RPMI7951 (cell line): ENCODE results near the gene CAD. TPM values are rescaled to one million over a fixed set of nuclear protein-coding genes. Genes with fewer than 3 reads are reported as not detected.
A peak's percentile ranks its signal among the peaks of the same experiment; 100 is the strongest.

Experiments
- DNase-seq: peaks from one replicate; pipeline ENCODE4 v3.0.0-alpha.2; 2012; ENCODE audit warnings: low read depth
- total RNA-seq: library from RNA; depleted of rRNA; stranded (reverse); fragments of >200 nt; shearing (Covaris generic); gene quantifications from 2 replicates; pipeline ENCODE4 v1.2.3, GENCODE V29; 2014

The CAD gene
- total RNA-seq, 1 experiment from 2014 or later: 32.7 TPM

- no peak for DNase-seq
These were observed 18.5 kb upstream of the CAD start for GRCh38 chr2:27198627-27199026.

GRCh38 chr2:27199241-27199640, 17.9 kb upstream of the CAD start:
- DNase-seq: no peak

GRCh38 chr2:27201675-27202074, 15.5 kb upstream of the CAD start:
- no peak for DNase-seq

GRCh38 chr2:27202854-27203253, 14.3 kb upstream of the CAD start:
- DNase-seq: no peak

DNA sequence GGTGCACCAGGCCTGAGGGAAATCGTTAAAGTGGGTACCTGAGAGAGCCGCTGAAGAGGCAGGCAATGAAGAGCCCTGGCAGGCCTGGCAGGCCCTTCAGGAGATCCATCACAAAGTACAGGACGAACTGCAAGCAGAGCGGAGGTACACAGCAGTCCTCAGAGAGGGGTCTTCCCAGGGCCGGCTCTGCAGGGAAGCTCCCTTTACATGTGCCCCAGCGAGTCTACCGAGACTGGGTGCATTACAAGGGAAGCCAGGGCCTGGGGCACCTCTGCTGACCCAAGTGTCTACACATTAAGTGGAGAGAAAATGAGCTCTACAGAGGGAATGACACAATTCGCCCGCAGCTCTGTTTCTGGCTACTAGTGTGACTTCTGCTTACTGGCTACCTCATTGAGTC, 13.4 kb upstream of the CAD start:
- DNase-seq: no peak

DNA sequence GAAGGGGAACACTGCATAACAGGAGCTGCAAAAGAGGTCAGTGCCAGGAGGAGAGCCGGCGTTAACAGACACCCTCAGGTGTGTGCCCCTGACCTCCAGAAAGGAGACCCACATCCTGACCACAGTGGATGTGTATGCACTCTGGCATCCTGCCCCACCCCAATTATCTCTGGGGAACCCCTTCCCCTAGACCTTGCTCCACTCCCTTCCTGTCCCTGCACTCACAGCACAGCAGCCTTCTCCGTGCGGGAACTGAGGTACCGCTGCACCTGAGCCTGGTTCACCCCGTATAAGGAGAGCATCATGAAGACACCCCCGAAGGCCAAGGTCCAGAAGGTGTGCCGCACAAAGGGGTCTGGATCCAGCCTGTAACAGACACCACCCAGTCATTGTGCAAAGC, 12.6 kb upstream of the CAD start:
- DNase-seq: no peak

DNA sequence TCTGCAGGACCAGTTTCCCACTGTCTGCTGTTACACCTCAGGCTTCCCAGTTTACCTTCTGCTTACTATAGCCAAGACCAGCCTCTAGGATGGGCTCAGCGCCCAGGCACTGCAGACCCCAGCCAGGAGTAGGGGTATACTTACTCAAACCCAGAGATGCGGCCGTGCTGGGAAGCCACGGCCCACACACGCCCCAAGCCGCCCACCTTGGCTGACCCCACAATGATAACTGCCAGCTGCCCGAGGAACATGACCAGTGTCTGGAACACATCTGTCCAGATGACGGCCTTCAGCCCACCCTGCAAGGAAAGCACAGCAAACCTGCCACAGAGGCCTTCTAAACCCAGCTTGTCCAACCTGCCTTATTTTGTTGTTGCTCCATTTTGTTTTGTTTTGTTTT, 12.0 kb upstream of the CAD start:
- DNase-seq: no peak

GRCh38 chr2:27206346-27206745, 10.8 kb upstream of the CAD start:
- no peak for DNase-seq

DNA sequence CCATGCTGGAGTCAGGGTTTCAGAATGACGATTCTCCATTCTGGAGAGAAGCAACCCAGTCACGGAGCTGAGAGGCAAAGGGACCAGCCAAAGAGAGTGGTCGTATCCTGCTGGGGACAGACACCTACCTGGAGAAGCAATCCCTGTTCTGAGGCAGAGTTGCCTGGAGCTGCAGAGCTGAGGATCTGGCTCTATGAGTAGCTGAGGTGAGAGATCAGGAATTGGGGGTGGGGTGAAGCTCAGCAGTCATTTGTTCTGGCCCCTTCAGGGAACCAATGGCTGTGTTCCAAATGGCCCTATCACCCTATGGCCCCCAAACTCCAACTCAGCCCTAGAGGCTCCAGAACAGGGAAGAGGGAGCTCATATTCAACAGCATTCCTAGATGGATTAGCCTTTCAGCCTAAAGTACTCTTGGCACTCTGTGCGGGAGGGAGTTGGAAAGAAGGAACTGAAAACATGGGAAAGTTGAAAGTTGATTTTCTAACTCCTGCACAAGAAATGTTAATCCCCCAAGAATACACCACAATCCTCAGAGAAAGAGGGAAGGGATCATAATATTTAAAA, 8.6 kb upstream of the CAD start:
- DNase-seq: no peak

GRCh38 chr2:27209621-27210401, 7.4 kb upstream of the CAD start:
- no peak for DNase-seq

GRCh38 chr2:27211241-27211942, 5.8 kb upstream of the CAD start:
- no peak for DNase-seq

DNA sequence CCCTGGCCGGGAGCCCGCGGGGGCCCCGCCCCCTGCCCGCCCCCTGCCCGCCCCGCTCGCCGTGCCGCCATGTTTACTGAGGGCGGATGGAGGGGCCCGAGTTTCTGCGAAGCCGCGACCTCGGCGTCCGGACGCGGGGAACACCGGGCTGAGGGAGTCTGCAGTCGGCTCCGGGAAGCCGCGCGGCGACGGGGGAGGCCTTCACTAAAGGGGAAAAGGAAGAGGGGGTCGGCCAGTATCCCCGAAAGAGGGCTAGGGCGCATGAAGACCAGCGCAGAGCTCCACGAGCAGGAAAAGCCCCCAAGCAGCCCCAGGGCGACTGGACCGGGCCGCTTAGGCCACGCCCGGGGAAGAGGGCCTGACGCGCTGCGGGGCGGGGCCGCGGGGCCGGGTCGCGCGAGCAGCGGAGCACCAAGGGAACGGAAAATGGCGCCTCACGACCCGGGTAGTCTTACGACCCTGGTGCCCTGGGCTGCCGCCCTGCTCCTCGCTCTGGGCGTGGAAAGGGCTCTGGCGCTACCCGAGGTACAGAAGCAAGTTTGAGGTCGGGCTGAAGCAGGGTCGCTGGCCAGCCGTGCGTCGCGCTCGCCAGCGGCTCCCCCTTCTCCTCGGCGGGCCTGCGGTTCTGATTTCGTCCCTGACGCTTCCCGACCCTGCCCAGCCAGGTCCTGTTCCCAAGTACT, 5.1 kb upstream of the CAD start, which contains the start of the genes ATRAID and SLC5A6:
TSS of gene ATRAID (plus strand) at position 99 of the 683 bp plus-strand sequence. CDS start at position 427, 328 bp downstream.
TSS of gene SLC5A6 (minus strand) at position 326 of the 683 bp plus-strand sequence. CDS start 4,618 bp downstream, outside the sequence.
- DNase-seq: peak; percentile 87

GRCh38 chr2:27212626-27213471, 4.3 kb upstream of the CAD start:
- DNase-seq: peak; percentile 14

DNA sequence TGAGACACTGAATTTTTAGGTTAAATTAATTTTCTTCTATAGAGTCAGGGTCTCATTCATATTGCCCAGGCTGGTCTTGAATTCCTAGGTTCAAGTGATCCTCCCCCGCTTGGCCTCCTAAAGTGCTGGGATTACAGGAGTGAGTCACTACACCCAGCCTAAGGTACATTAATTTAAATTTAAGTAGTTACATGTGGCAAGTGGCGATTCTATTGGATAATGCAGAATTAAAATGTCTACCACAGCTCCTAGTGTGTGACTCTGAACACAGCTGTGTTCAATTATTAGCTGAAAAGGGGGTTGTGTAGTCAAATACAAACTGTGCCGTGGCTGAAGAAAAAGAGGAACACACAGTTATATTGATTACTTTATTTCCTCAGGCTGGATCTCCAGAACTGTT, 2.2 kb upstream of the CAD start:
- DNase-seq: peak; percentile 5

GRCh38 chr2:27216416-27217137, 592 bp upstream of the CAD start:
- DNase-seq: no peak

GRCh38 chr2:27218614-27219013, 1.4 kb downstream of the CAD start:
- no peak for DNase-seq

GRCh38 chr2:27219091-27219490, 1.9 kb downstream of the CAD start:
- DNase-seq: no peak

DNA sequence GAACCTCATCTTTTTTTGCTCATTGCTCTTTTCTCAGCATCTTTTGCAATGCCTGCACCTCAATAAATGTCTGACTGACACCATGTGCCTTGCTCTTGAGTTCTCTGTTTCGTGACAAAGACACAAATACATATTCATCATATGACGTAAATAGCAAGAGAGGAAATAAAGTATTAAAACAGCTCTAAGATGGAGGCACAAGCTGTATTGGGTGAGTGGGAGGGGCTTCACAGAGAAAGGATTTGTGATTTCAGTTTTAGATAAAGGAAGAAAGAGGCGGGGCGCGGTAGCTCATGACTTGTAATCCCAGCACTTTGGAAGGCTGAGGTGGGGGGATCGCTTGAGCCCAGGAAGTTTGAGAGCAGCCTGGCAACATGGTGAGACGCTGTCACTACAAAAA, 2.9 kb downstream of the CAD start:
- DNase-seq: no peak

DNA sequence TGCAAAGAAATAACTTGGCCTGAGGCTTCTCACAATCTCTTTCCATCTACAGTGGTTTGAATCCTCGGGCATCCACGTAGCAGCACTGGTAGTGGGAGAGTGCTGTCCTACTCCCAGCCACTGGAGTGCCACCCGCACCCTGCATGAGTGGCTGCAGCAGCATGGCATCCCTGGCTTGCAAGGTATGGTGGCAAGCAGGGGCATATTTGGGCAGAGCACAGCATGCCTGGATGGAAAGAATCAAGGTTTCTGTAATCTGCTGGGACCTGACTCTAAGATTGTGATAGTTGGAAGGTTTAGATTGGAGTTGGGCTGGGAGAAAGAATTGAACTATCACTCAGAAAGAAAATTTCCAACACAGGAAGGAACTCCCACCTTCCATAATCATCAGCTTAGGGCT, 4.0 kb downstream of the CAD start:
- no peak for DNase-seq

- DNase-seq: no peak
These were observed 5.2 kb downstream of the CAD start for GRCh38 chr2:27222407-27222806.

DNA sequence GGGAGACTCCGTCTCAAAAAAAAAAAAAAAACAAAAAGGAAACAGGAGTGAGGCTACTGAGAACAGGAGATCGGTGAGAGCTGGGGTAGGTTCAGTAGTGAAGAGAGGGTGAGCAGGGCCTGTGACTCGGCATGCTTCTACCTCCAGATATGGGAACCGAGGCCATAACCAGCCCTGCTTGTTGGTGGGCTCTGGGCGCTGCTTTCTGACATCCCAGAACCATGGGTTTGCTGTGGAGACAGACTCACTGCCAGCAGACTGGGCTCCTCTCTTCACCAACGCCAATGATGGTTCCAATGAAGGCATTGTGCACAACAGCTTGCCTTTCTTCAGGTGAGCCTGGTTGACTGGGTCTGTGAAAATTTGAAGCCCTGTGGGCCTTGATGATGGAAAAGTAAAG, 6.2 kb downstream of the CAD start:
- DNase-seq: no peak
